Femur (tissue), 1 donor: ENCODE measurements around the gene DUSP3.
A peak's percentile ranks its signal among the peaks of the same experiment; 100 is the strongest.

Experiments
- DNase-seq: peaks from one replicate; pipeline ENCODE4 v3.0.0-alpha.2; 2017

Gene DUSP3

GRCh38 chr17:43768382-43768781 lies 10.4 kb downstream of the DUSP3 start:
- DNase-seq, result peak; percentile 56

- DNase-seq, result no peak
Observed at GRCh38 chr17:43767713-43768059, 11.1 kb downstream of the DUSP3 start.

- DNase-seq, result no peak
Observed at GRCh38 chr17:43767053-43767712, 11.6 kb downstream of the DUSP3 start.

DNA sequence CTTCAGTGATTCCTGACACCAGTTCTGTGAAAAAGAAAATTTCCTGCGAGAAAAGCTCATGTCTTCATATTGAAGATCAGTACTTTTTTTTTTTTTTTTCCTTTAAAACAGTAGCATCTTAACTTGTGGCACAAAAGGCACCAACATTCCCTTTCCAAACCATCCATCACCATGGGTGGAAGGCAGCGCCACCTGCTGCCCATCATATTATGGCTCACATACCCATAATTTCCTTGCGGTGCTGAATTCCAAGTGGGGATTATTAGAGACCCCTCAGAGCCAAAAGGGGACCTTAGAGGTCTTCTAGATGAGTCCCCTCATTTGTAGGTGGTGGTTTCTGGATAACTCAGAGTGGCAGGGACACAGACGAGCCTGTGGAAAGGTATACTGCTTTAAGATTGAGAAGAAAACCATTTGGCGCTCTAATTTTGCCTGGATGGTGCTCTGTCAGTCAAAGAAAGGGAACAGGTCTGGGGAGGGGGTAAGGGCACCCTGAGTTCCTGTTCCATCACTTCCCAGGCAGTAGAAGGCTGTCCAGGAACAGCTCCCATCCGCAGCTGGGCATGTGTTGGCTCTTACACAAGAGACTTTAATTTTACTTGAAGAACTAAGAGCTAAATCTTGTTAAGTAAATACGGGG lies 12.2 kb downstream of the DUSP3 start:
- DNase-seq, result no peak

- DNase-seq, result peak; percentile 94
Observed at GRCh38 chr17:43760254-43760852, 18.4 kb downstream of the DUSP3 start.

DNA sequence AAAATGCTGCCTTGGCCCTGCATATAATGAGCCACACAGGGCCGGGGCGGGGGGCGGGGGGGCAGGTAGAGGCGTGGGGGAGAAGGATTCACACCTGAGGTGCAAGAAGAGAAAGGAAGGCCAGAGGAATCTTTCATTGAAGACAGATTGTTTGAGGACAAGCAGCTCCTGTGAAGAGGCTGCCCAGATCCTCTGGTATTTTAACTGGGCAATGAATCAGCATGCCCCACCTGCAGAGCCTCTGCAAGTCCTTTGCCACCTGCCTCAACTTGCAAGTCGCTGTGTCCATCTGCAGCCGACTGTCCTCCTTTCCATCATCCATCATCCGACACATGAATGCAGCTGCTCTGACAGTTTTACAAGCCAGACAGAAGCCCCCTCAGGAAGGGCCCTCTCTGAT lies 18.9 kb downstream of the DUSP3 start:
- no peak for DNase-seq

DNA sequence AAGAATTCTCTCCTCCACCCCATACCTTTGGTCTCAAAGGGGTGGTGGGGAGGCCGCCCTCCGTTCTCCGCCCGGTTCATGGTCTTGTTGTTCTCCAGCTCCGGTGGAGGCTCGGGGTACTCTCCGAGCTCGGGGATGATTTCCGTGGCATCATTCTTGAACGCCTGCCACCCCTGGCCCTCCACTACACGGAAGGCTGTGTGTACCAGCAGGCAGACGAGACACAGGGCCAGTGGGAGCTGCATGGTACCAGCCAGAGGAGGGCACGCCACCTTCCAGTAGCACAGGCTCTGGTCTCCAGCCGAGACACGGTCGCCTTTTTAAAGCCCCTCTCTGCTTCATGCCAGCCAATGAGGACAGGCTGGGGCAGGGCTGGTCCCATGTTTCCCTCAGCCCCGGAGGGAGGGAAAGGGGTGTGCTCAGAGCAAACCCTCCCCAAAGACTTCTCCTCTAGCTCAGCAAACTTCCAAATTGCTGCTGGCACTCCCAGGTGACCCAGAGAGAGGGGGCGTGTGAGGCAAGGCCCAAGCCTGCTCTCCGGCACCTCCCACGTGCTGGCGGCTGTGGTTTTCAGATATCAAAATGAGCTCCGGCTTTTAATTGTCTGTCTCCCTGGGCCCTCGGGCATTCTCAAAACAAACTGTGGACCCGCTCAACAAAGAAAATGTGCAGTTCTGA lies 20.1 kb downstream of the DUSP3 start, which contains the start of gene SOST:
SOST (minus strand) TSS at position 295 of the 678 bp plus-strand sequence; CDS start at position 245, 50 bp downstream.
- DNase-seq, result no peak

DNA sequence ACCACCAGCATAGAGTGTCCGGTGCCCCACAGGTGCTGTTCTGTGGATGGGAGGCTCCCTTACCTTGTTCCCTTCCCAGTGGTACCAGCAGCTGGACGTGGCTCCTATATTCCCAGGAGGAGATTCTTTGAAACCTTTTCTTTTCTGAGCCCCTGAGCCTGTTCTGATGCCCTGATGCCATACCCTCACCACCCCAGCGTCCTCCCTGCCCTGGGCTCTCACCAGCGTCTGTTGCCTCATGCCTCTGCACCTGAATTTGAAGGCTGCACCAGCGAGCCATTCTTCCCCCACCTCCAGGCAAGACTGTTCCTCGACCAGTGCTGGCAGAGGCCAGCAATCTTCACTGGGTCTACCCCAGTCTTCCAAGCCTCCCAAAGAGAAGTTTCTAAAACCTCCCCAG lies 20.7 kb downstream of the DUSP3 start:
- no peak for DNase-seq

GRCh38 chr17:43757171-43757660 lies 21.6 kb downstream of the DUSP3 start:
- no peak for DNase-seq

DNA sequence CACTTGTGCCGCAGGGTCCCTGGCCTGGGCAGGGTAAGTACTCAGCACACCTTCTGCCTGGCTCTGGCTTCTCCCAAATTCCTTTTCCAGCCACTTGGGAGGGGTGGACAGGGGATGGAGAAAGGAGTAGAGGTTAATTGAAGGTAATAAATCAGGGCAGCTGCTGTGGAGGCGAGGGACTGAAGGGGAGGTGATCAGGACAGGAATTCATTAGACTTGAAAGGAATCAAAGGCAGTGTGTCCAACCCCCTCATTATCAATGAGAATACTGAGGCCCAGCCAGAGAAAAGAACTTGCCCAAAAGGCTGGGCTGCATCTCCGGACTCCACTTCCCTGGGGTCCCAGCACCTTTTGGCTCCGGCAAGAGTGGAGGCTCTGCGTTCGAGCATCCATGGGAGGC lies 22.6 kb downstream of the DUSP3 start:
- no peak for DNase-seq

DNA sequence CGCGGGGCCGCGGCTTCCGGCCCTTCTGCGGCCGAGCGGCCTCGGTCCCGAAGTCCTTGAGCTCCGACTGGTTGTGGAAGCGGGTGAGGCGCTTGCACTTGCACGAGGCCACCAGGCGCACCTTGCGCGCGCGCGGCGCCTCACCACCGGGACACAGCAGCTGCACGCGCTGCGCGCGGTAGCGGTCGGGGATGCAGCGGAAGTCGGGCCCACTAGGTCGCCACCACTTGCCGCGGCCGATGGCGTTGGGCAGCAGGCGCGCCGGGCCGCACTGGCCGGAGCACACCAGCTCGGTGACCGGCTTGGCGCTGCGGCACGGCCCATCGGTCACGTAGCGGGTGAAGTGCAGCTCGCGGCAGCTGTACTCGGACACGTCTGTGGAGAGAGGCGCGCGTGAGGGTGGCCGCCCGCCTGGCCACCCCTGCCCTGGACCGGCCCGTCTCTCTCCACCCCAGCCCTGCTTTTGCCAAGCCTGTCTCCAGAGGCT lies 23.3 kb downstream of the DUSP3 start:
- peak; percentile 53 for DNase-seq

DNA sequence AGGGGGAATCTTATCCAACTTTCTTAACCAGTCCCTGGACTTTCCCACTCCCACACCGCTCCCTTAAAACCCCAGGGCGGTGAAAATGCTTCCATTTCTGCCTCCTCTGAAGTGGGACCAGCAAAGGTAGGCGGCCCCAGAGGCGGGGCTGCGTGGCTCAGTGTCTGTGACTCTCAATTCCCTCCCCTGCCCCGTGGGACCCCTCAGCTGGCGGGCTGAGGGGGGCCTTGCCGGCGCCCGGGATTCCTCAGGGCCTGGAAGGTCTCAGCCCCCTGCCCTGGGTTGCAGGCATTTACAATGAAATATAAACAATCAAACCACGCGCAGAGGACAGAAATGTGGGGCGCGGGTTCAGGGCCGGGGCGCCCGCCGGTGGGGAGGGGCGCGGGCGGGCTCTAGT lies 23.8 kb downstream of the DUSP3 start:
- DNase-seq, result no peak

DNA sequence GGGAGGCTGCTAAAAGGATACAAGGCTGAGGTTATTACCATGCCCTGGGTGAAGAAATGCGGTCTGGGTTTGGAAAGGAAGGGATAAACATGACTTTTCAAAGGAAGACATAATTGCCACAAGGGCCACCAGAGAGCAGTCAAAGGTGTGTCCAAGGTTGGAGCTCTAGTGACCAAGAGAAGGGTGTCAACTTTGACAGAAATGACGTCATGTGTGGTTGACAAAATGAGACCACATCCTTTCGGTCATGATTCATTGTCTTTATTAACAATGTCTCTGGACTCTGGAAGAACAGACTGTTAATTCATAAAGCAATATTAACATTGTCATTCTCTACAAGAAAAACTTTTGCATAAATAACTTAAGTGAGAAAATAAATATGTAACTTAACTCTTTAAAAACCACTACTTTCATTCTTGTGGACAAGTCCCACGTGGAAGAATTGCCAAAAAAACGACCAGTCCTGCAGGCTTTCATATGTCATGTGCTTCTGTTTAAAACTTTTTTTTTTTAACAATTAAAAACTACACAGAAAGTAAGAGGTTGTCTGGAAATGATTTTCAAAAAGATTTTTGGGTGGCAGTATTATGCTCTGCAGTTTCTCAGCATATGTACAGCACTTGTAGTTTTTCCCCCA lies 25.2 kb downstream of the DUSP3 start:
- DNase-seq, result no peak

DNA sequence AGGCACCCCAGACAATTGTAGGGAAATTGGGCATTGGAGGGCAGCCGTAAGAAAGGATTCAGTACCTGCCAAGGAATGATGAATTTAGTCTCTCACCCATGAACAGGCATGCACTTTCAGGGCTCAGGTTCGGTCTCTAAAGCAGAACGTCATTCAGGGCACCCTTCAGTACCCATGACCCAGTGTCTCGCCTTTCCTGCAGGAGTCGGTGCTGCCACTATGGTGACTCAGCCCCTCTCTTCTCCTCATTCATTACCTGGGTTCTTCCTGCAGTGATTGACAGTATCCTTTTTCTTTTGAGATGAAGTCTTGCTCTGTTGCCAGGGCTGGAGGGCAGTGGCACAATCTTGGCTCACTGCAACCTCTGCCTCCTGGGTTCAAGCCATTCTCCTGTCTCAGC lies 28.6 kb downstream of the DUSP3 start:
- no peak for DNase-seq

DNA sequence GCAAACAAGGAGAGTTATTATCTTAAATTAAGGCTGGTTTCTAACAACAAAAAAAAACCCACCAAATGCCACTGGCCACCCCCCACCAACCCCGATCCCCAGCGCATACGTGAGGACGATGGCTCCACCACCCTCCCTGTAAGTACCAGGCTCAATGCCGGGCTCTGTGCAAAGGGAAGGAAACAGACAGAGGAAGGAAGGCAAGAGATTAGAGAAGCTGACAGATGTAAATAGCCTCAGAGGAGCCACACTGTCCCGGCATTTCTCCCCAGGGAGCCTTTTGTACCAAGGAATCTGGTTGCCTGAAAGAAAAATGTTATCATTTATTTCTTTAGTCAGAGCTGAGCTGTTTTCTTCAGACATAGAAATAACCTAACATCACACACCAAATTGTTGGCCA lies 33.2 kb downstream of the DUSP3 start:
- DNase-seq, result no peak

GRCh38 chr17:43741636-43742035 lies 37.1 kb downstream of the DUSP3 start:
- no peak for DNase-seq

GRCh38 chr17:43740541-43740940 lies 38.2 kb downstream of the DUSP3 start:
- DNase-seq, result no peak

- no peak for DNase-seq
Observed at GRCh38 chr17:43737722-43738121, 41.1 kb downstream of the DUSP3 start.

- no peak for DNase-seq
Observed at GRCh38 chr17:43736389-43736788, 42.4 kb downstream of the DUSP3 start.

DNA sequence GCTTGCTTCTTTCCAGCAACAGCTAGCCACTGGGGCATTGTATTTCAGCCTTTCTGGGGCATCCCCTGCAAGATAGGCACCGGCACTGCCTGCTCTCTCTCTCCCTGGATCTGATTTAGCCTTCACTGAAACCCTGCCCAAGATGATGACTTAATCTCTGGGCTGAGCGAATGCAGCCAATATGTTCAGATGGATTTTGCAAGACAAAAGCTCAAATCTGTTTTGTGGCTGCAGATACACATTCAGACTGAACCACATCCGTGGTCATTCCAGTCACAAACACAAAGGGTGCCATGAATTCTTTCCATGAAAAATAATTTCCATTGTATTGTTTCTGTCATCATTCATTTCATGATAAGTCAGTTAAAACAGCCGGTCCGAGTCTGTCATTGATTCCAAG lies 44.4 kb downstream of the DUSP3 start:
- DNase-seq, result no peak

- DNase-seq, result no peak
Observed at GRCh38 chr17:43733956-43734355, 44.8 kb downstream of the DUSP3 start.

DNA sequence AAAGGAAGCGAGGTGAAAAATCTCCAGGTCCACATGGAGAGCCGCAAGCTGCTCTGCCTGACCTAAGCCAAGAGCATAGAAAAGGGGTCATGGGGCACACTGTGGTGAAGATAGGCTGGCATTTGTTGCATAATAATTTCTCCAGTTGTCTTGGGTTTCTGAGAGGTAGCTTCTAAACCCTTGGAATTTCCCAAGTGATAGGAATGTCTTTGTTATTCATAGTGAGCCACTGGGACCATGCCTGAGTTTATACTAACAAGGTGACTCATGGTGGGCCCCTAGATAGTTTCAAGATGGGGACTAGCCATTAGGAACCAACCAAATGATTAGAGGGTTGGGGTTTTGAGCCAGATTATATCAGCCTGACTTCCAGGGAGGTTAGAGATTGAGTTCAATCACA lies 45.8 kb downstream of the DUSP3 start:
- DNase-seq, result no peak

GRCh38 chr17:43728081-43728480 lies 50.7 kb downstream of the DUSP3 start:
- no peak for DNase-seq
